Activated T-cell treated with anti-CD3 and anti-CD28 coated beads for 1 hour (primary cell): ENCODE data around the gene OR51G2.
"Not testable (repeated sequence)": the region's sequence is repeated elsewhere in the genome, so short reads cannot be mapped to it uniquely, and the experiment has no call there.

Source experiments
- DNase-seq: peaks from one replicate; pipeline ENCODE4 v3.0.0-alpha.2; 2020; ENCODE audit warnings: low read depth

The OR51G2 gene

GRCh38 chr11:4919250-4919649 lies at the start of gene OR51G2:
Gene OR51G2, minus strand, starts transcription at chr11:4919350. Its CDS starts 3,687 bp downstream, at chr11:4915663.
- DNase-seq, result no peak

- DNase-seq, result no peak
Observed at GRCh38 chr11:4962816-4963215, 43.7 kb upstream of the OR51G2 start.

- no peak for DNase-seq
Observed at GRCh38 chr11:4960877-4961276, 41.7 kb upstream of the OR51G2 start.

- no peak for DNase-seq
Observed at GRCh38 chr11:4957396-4957795, 38.2 kb upstream of the OR51G2 start.

GRCh38 chr11:4955613-4956012 lies 36.5 kb upstream of the OR51G2 start, which contains the start of gene OR51A2:
Gene OR51A2, minus strand, starts transcription at chr11:4955713. Its CDS starts 0 bp downstream, at chr11:4955713.
- not testable (repeated sequence) for DNase-seq

- DNase-seq, result no peak
Observed at GRCh38 chr11:4947505-4947904, 28.4 kb upstream of the OR51G2 start, which contains the start of gene OR51A4. Gene OR51A4, minus strand, starts transcription at chr11:4947605. Its CDS starts 505 bp downstream, at chr11:4947100.

- DNase-seq, result no peak
Observed at GRCh38 chr11:4936745-4937144, 17.6 kb upstream of the OR51G2 start.

- no peak for DNase-seq
Observed at GRCh38 chr11:4932751-4933150, 13.6 kb upstream of the OR51G2 start.

GRCh38 chr11:4926608-4927007 lies 7.5 kb upstream of the OR51G2 start:
- no peak for DNase-seq

- DNase-seq, result no peak
Observed at GRCh38 chr11:4924239-4924638, 5.1 kb upstream of the OR51G2 start, which contains the start of gene OR51G1. Gene OR51G1, minus strand, starts transcription at chr11:4924339. Its CDS starts 0 bp downstream, at chr11:4924339.

- DNase-seq, result no peak
Observed at GRCh38 chr11:4922304-4922703, 3.2 kb upstream of the OR51G2 start.

GRCh38 chr11:4921796-4922195 lies 2.6 kb upstream of the OR51G2 start:
- no peak for DNase-seq

GRCh38 chr11:4916581-4916980 lies 2.6 kb downstream of the OR51G2 start:
- no peak for DNase-seq

- no peak for DNase-seq
Observed at GRCh38 chr11:4903484-4903883, 15.7 kb downstream of the OR51G2 start, which contains the start of gene OR51A7. Gene OR51A7, plus strand, starts transcription at chr11:4903783. Its CDS starts 3,587 bp downstream, at chr11:4907370.

- DNase-seq, result no peak
Observed at GRCh38 chr11:4891996-4892640, 27.0 kb downstream of the OR51G2 start.

- no peak for DNase-seq
Observed at GRCh38 chr11:4890279-4890678, 28.9 kb downstream of the OR51G2 start.

GRCh38 chr11:4887591-4887990 lies 31.6 kb downstream of the OR51G2 start:
- DNase-seq, result no peak

GRCh38 chr11:4886186-4886585 lies 33.0 kb downstream of the OR51G2 start:
- DNase-seq, result no peak

GRCh38 chr11:4884361-4884760 lies 34.8 kb downstream of the OR51G2 start:
- no peak for DNase-seq

- DNase-seq, result no peak
Observed at GRCh38 chr11:4882543-4882942, 36.6 kb downstream of the OR51G2 start.

GRCh38 chr11:4881860-4882500 lies 37.2 kb downstream of the OR51G2 start, which contains the start of gene OR51T1:
Gene OR51T1, plus strand, starts transcription at chr11:4881900. Its CDS starts 0 bp downstream, at chr11:4881900.
- DNase-seq, result no peak

- no peak for DNase-seq
Observed at GRCh38 chr11:4881188-4881587, 38.0 kb downstream of the OR51G2 start.

GRCh38 chr11:4865855-4866254 lies 53.3 kb downstream of the OR51G2 start:
- DNase-seq, result no peak
